AG04450 (cell line): ENCODE measurements around the gene ARHGAP20. TPM values are rescaled to one million over a fixed set of nuclear protein-coding genes. Genes with fewer than 3 reads are reported as not detected.
A peak's percentile ranks its signal among the peaks of the same experiment; 100 is the strongest.

Experiments
- CTCF ChIA-PET: fragments of 300-600, 350-600 bp; formaldehyde crosslinking; extraction: SDS; loops from one replicate; lab custom pipeline; 2022; ENCODE audit warnings: antibody characterized with exemption, inconsistent platforms; lab: Charles Lee
- POLR2A ChIA-PET: fragments of 350-600 bp; formaldehyde crosslinking; extraction: SDS; loops from one replicate; lab custom pipeline; 2021; ENCODE audit warnings: antibody characterized with exemption, inconsistent platforms; lab: Yijun Ruan, JAX
- DNase-seq: peaks from one replicate; pipeline ENCODE4 v3.0.0-alpha.2; 2011; ENCODE audit warnings: low read depth, low spot score
- H3K27ac ChIP-seq: one replicate; pipeline ENCODE4 v1.5.1; 2012; ENCODE audit warnings: low read depth, low read length, control low read depth
- H3K27me3 ChIP-seq: one replicate; pipeline ENCODE4 v1.6.0; 2012; ENCODE audit warnings: low read length; ENCODE audit not compliant: control insufficient read depth, insufficient read depth
- H3K4me3 ChIP-seq: 2 replicates; pipeline ENCODE4 v1.5.1; 2011; ENCODE audit warnings: mild to moderate bottlenecking, low read depth, low read length, control low read depth
- H3K9me3 ChIP-seq: 2 replicates; pipeline ENCODE4 v1.5.1; 2012; ENCODE audit warnings: low read length; ENCODE audit not compliant: control insufficient read depth, insufficient read depth
- polyA plus RNA-seq: library from polyadenylated mRNA; depleted of rRNA; stranded (reverse); fragments of >200 nt; gene quantifications from 2 replicates; pipeline ENCODE4 v1.2.3, GENCODE V29; 2011
- TF ChIP-seq, protein P1 (sequence below): IDR thresholded peaks from 2 replicates; pipeline ENCODE4 v1.5.1; 2011; ENCODE audit warnings: low read depth, low read length, control low read depth, inconsistent platforms

The ARHGAP20 gene
- polyA plus RNA-seq, 1 experiment: 4.0 TPM

DNA sequence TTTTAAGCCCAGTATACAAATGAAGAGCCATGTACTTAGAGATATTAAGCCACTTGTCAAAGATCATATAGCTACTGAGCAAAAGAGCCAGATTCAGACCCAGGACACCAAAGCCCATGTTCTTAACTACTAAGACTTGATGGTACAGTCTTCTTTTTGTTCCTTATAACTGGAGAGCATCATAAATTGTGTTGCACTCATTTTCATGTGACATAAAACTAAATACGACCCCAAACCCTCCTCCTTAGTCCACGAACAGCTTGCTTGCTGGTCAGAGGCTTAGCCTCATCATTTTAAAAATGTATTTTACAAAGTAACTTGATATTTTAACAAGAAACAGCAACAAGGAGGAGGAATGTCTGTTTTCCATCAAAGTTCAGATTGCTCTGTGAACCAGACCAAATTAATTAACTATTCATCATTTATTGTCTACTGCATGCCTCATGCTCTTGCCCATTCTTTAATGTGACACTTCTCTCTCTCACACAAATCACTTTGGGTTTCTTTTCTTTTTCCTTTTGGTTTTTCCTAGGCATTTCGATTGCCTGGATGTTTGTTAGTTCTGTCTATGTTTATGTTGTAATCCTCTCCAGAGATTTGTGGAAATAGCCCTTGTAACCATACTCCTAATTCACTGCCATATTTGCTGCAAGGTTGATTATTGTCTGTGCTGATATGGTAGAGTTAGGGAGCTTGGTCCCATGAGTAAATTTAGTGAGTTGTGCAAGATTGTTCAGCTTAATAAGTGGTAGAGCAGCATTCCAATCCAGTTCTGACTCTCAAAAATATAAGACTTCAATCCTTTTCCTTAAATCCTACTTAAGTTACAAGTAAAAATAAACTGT, 8.4 kb upstream of the ARHGAP20 start:
- TF ChIP-seq, protein P1, sequence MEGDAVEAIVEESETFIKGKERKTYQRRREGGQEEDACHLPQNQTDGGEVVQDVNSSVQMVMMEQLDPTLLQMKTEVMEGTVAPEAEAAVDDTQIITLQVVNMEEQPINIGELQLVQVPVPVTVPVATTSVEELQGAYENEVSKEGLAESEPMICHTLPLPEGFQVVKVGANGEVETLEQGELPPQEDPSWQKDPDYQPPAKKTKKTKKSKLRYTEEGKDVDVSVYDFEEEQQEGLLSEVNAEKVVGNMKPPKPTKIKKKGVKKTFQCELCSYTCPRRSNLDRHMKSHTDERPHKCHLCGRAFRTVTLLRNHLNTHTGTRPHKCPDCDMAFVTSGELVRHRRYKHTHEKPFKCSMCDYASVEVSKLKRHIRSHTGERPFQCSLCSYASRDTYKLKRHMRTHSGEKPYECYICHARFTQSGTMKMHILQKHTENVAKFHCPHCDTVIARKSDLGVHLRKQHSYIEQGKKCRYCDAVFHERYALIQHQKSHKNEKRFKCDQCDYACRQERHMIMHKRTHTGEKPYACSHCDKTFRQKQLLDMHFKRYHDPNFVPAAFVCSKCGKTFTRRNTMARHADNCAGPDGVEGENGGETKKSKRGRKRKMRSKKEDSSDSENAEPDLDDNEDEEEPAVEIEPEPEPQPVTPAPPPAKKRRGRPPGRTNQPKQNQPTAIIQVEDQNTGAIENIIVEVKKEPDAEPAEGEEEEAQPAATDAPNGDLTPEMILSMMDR: no peak
- Histone ChIP-seq H3K27me3 (no peaks in the 10 kb centered on the region), H3K27ac (no peak overlapping the region), H3K9me3 (no peaks in the 10 kb centered on the region), H3K4me3 (no peak overlapping the region)
- no peak for DNase-seq
- CTCF ChIA-PET: no interaction called here
- POLR2A ChIA-PET: no interaction called here

DNA sequence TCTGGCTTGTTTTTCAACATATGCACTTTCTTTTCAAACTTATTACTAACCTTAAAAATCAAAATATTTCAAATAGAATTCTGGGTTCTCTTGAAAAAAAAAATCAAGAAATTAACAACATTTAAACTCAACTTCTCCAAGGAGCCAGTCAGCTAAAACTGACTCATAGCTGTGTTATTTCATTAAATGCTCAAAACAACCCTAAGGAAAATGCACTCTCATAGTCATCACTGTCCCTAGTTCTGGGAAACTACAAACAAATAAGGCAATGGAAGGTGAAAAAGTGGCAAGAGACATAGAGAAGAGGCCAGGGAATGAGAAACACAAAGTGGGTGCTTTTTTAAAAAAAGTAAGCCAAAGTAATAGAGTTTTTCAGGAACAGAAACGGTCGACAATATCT, 4.1 kb upstream of the ARHGAP20 start:
- TF ChIP-seq, protein P1: no peak
- no peak overlapping the region for H3K4me3 ChIP-seq
- H3K27ac ChIP-seq: no peak overlapping the region
- DNase-seq: no peak
- CTCF ChIA-PET: interaction anchor here (0.7 kb wide), 1 partner anchor 146 kb away, joined by 3 read pairs; no protein-coding TSS in a partner anchor
- no peaks in the 10 kb centered on the region for H3K27me3 ChIP-seq
- no peaks in the 10 kb centered on the region for H3K9me3 ChIP-seq
- POLR2A ChIA-PET: interaction anchor here (1.3 kb wide), 1 partner anchor 479 kb away, joined by 3 read pairs; no protein-coding TSS in a partner anchor

DNA sequence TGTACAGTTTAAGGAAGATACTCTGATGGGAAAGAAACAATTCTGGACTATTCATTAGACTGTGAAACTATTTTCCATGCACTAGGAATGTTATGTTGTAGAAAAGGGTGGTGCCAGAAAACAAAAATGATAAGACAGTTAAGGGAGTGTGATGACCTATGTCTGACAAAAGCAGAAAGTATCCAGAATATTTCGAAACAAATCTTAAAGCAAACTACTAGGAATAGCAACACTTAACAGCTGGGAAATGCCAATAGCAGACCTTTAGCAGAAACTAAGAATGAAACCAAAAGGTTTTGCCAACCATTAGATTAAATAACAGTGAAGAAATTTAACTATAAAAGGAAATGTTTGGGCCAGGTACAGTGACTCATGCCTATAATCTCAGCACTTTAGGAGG, 3.3 kb upstream of the ARHGAP20 start:
- Histone ChIP-seq H3K27ac (peak overlapping the region; percentile 77), H3K27me3 (no peaks in the 10 kb centered on the region), H3K4me3 (no peak overlapping the region), H3K9me3 (no peaks in the 10 kb centered on the region)
- ChIA-PET CTCF (interaction anchor here (1.1 kb wide), 1 partner anchor 515 kb away, joined by 3 read pairs; no protein-coding TSS in a partner anchor), POLR2A (interaction anchor here (1.0 to 1.3 kb wide), 2 partner anchors 192 to 480 kb away, joined by 3 read pairs; no protein-coding TSS in a partner anchor)
- DNase-seq: peak; percentile 50
- TF ChIP-seq, protein P1: no peak

DNA sequence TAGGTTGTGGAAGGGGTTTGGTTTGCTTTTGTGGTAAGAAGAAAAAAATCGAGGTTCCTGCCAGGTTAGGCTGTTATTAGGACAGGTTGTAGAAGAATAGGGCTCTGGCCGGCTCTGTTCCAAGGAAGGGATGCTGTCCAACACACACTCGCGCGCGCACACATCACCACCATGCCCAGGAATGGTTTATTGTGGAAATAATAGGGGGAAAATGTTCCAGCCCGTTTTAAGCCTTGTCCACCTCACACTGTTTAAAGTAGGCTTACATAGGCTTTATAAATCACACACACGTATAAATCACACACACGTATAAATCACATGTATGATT, 1.2 kb upstream of the ARHGAP20 start:
- DNase-seq: no peak
- CTCF ChIA-PET: interaction anchor here (1.0 to 1.9 kb wide), 2 partner anchors 515 to 522 kb away, joined by 3 to 9 read pairs; no protein-coding TSS in a partner anchor
- H3K9me3 ChIP-seq: no peaks in the 10 kb centered on the region
- H3K27me3 ChIP-seq: no peaks in the 10 kb centered on the region
- TF ChIP-seq, protein P1: no peak
- peak overlapping the region; percentile 73 for H3K4me3 ChIP-seq
- H3K27ac ChIP-seq: no peak overlapping the region
- POLR2A ChIA-PET: no interaction called here
